AML-193 (cell line): ENCODE data around the gene MIEF1.

Experiments used
- DNase-seq, 2 experiments: peaks; one replicate each; lab custom pipeline; 2025; lab: John Stamatoyannopoulos, UW

The MIEF1 gene

GRCh38 chr22:39502109-39502788 is at the start of gene MIEF1:
MIEF1 (plus strand) TSS chr22:39502290; CDS start chr22:39511295, 9,005 bp downstream.
- peak; percentile 86 to 91 for DNase-seq

- DNase-seq = no peak
These were observed 49.4 kb upstream of the MIEF1 start for GRCh38 chr22:39452740-39453040.

- DNase-seq = no peak
These were observed 48.2 kb upstream of the MIEF1 start for GRCh38 chr22:39453765-39454378.

GRCh38 chr22:39454385-39454871 is 47.7 kb upstream of the MIEF1 start:
- no peak for DNase-seq

GRCh38 chr22:39456522-39457197 is 45.4 kb upstream of the MIEF1 start, which contains the start of gene MGAT3:
MGAT3 (plus strand) TSS chr22:39457012; CDS start chr22:39487348, 30,336 bp downstream.
- DNase-seq = no peak

- DNase-seq = no peak
These were observed 44.9 kb upstream of the MIEF1 start for GRCh38 chr22:39457198-39457555.

- no peak for DNase-seq
These were observed 44.3 kb upstream of the MIEF1 start for GRCh38 chr22:39457556-39458443.

- no peak for DNase-seq
These were observed 43.5 kb upstream of the MIEF1 start for GRCh38 chr22:39458444-39459083.

GRCh38 chr22:39459681-39460080 is 42.4 kb upstream of the MIEF1 start:
- DNase-seq = no peak

- DNase-seq = no peak
These were observed 39.5 kb upstream of the MIEF1 start for GRCh38 chr22:39462443-39463221.

- DNase-seq = no peak
These were observed 38.8 kb upstream of the MIEF1 start for GRCh38 chr22:39463277-39463676.

GRCh38 chr22:39463931-39464390 is 38.1 kb upstream of the MIEF1 start:
- DNase-seq = no peak

- DNase-seq = no peak
These were observed 35.7 kb upstream of the MIEF1 start for GRCh38 chr22:39466228-39467006.

- no peak for DNase-seq
These were observed 34.6 kb upstream of the MIEF1 start for GRCh38 chr22:39467390-39467895.

- DNase-seq = no peak
These were observed 33.4 kb upstream of the MIEF1 start for GRCh38 chr22:39468487-39469325.

GRCh38 chr22:39469326-39469680 is 32.8 kb upstream of the MIEF1 start:
- no peak for DNase-seq

GRCh38 chr22:39469681-39470450 is 32.2 kb upstream of the MIEF1 start:
- DNase-seq = no peak
